Measurements from ENCODE around the gene MYCBP2.
"Not testable (repeated sequence)": the region's sequence is repeated elsewhere in the genome, so short reads cannot be mapped to it uniquely, and the experiment has no call there.

The MYCBP2 gene

GRCh38 chr13:77289851-77290250 is 37.0 kb downstream of the MYCBP2 start:
- DNase-seq: no peak

DNA sequence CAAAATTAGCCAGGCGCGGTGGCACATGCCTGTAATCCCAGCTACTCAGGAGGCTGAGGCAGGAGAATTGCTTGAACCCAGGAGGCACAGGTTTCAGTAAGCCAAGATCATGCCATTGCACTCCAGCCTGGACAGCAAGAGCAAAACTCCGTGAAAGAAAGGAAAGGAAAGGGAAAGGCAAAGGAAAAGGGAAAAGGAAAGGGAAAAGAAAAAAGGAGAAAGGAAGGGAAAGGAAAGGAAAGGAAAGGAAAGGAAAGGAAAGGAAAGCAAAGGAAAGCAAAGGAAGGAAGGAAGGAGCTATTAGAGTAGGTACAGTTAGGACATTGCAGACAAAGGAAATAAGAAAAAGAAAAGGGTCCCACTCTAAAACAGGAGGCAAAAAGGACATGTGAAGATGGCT is 41.3 kb downstream of the MYCBP2 start:
- DNase-seq: not testable (repeated sequence)

GRCh38 chr13:77285098-77285497 is 41.8 kb downstream of the MYCBP2 start:
- no peak for DNase-seq

- no peak for DNase-seq
Observed at GRCh38 chr13:77274126-77274525, 52.8 kb downstream of the MYCBP2 start.

DNA sequence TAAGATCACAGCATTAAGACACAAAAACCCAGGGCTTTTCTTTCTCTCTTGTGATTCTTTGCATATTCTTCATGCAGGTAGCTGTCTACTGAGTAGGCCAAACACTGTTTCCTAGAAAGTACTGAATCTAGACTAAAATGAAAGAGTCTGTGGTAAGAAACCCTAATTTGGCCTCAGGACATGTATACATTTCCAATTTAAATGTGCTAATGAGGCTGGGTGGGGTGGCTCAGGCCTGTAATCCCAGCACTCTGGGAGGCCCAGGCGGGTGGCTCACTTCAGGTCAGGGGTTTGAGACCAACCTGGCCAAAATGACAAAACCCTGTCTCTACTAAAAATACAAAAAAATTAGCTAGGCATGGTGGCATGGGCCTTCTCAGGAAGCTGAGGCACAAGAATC is 57.8 kb downstream of the MYCBP2 start:
- DNase-seq: no peak

- DNase-seq: no peak
Observed at GRCh38 chr13:77267362-77267761, 59.5 kb downstream of the MYCBP2 start.

DNA sequence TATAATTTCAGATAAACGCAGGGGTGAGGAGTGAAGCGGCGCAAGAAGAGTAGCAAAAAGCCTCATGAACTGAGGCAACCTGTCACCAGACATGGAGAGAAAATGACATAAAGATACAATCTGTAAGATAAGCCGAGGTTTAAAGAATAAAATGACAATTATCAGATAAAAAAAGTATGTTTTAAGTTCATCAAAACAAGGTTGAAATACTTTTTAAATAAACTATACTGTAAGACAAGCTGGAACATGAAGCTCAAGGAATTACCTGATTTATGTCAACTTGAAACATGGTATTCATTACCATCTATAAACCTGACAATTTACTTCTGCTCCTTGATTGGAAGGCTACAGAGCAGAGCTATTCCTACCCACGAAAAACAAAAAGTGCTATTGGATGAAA is 61.6 kb downstream of the MYCBP2 start:
- DNase-seq: no peak

DNA sequence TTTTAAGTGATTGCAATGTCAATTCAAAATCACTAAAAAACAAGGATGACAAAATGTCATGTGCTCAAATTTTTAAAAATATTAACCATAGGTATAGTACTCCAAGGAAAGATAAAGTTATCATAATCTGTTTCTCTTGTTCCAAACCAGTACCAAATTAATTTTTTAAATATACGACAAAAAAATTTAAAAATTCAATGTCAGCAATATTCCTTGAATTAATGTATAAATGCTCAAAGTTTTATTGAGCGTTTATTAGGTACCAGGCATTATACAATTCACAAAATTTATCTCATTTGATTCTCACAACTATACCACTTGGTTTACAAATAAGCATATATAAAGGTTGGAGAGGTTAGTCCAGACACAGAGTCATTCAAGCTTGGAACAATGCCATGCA is 64.7 kb downstream of the MYCBP2 start:
- DNase-seq: no peak

- no peak for DNase-seq
Observed at GRCh38 chr13:77250975-77251374, 75.9 kb downstream of the MYCBP2 start.

- DNase-seq: not testable (repeated sequence)
Observed at GRCh38 chr13:77245224-77245623, 81.7 kb downstream of the MYCBP2 start.

- no peak for DNase-seq
Observed at GRCh38 chr13:77239312-77239711, 87.6 kb downstream of the MYCBP2 start.

- no peak for DNase-seq
Observed at GRCh38 chr13:77235456-77236022, 91.4 kb downstream of the MYCBP2 start.

- no peak for DNase-seq
Observed at GRCh38 chr13:77233159-77233558, 93.7 kb downstream of the MYCBP2 start.

- no peak for DNase-seq
Observed at GRCh38 chr13:77230560-77230959, 96.3 kb downstream of the MYCBP2 start.

DNA sequence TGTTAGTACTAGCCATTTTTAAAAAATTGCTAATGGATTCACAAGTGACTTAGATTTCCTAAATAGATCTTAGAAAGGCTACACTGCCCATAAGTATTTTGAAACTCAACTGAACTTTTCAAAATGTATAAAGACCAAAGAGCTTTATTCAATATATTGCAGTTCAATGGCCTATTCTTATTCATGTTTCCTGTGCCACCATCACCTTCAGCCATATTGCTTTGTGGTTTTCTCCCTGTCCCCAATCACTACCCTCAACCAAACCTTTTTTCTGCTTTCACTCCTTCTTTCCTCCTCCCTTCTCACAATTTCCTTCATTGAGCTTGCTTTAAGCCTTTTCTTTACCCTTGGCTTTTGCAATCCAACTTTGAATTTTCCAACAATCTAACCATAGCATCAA is 100.9 kb downstream of the MYCBP2 start:
- DNase-seq: no peak

DNA sequence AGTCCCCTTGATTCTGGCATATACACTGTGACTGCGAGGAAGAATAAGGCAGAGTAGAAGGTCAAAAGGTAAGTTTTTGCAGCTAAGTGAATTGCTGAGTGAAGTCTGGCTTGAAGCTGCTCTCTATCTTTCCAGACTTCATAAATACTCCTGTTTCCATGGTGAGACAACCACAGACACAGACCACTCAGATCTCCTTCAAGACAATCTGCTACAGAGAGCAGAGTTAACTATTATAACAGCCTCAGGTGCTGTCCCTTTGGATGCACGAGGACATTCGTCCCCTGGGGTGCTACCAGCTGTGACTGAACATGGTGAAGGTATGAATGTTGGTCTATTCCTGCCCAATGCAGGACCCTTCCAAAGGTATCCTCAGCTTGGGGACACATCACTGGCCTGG is 104.0 kb downstream of the MYCBP2 start:
- no peak for DNase-seq

- no peak for DNase-seq
Observed at GRCh38 chr13:77222000-77222690, 104.7 kb downstream of the MYCBP2 start.

DNA sequence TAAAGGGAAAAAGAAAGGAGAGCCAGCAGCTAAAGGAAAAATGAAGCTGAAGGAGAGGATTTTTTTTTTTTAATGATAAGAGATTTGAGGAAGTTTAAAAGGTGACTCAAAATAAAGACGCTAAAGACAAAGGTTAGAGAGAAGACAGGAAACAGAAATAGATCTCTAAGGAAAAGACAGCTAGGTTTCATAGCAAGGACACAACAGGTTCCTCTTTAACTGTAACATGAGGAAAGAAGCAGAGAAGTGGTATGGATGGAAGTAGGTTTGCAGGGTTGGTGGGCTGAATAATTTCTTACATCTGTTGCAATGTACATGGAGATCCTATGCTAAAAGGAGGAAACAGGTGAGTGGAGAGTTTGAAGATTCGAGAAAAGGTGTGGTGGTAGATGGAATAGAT is 107.5 kb downstream of the MYCBP2 start:
- DNase-seq: no peak

GRCh38 chr13:77218274-77218673 is 108.6 kb downstream of the MYCBP2 start:
- DNase-seq: no peak

GRCh38 chr13:77215543-77215942 is 111.4 kb downstream of the MYCBP2 start:
- DNase-seq: no peak

DNA sequence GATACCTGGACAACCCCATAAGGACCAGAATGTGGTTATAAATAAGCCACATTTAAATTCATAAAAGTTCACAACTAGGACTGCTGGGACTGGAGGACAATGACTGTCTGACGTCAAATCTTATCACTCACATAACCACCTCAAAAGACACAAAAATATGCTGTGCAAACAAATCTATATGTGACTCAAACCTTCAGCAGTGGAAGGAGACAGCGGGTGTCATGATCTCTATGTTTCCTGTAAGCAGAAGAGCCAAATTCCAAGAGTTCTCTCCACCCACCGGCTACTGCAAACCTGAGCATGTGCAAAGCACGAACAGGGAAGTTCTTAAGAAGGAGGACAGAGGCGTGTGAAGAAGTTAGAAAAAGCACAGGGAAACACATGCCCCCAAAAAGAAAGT is 113.2 kb downstream of the MYCBP2 start:
- DNase-seq: no peak

DNA sequence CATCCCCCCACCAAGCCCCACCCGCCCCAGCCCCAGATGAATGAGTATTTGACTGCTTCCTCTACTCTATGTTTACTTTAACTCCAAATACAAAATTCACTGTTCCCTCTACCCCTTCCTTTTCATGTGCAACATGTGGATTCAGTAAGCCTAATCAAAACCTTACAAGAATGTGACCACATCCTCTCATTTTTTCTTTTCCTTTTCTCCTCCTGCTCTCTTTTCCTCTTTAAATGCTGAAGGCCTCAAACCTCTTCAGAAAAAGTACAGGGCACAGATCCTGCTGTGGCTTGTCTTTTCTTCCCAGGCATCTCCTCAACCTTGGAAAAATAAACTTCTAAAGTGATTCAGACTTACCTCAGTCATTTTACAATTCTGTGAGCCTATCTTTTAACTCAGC is 119.0 kb downstream of the MYCBP2 start:
- DNase-seq: no peak

GRCh38 chr13:77198995-77199394 is 127.9 kb downstream of the MYCBP2 start:
- not testable (repeated sequence) for DNase-seq

GRCh38 chr13:77196052-77196618 is 130.8 kb downstream of the MYCBP2 start:
- no peak for DNase-seq

Measured in activated CD8-positive, alpha-beta memory T cell treated with anti-CD3 and anti-CD28 coated beads for 24 hours (primary cell).